GM19035 (cell line): ENCODE data around the gene CGN.
A peak's percentile ranks its signal among the peaks of the same experiment; 100 is the strongest.

Experiments used
- ATAC-seq: cut with Tn5 transposase; IDR thresholded peaks from one replicate; pipeline ENCODE4 v1.9.1; 2021; ENCODE audit not compliant: unreplicated experiment

Gene CGN, protein sequence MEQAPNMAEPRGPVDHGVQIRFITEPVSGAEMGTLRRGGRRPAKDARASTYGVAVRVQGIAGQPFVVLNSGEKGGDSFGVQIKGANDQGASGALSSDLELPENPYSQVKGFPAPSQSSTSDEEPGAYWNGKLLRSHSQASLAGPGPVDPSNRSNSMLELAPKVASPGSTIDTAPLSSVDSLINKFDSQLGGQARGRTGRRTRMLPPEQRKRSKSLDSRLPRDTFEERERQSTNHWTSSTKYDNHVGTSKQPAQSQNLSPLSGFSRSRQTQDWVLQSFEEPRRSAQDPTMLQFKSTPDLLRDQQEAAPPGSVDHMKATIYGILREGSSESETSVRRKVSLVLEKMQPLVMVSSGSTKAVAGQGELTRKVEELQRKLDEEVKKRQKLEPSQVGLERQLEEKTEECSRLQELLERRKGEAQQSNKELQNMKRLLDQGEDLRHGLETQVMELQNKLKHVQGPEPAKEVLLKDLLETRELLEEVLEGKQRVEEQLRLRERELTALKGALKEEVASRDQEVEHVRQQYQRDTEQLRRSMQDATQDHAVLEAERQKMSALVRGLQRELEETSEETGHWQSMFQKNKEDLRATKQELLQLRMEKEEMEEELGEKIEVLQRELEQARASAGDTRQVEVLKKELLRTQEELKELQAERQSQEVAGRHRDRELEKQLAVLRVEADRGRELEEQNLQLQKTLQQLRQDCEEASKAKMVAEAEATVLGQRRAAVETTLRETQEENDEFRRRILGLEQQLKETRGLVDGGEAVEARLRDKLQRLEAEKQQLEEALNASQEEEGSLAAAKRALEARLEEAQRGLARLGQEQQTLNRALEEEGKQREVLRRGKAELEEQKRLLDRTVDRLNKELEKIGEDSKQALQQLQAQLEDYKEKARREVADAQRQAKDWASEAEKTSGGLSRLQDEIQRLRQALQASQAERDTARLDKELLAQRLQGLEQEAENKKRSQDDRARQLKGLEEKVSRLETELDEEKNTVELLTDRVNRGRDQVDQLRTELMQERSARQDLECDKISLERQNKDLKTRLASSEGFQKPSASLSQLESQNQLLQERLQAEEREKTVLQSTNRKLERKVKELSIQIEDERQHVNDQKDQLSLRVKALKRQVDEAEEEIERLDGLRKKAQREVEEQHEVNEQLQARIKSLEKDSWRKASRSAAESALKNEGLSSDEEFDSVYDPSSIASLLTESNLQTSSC

GRCh38 chr1:151510957-151511635, at the start of gene CGN:
TSS of gene CGN (plus strand) at chr1:151511387. CDS start at chr1:151518520, 7,133 bp downstream.
- peak; percentile 86 for ATAC-seq

DNA sequence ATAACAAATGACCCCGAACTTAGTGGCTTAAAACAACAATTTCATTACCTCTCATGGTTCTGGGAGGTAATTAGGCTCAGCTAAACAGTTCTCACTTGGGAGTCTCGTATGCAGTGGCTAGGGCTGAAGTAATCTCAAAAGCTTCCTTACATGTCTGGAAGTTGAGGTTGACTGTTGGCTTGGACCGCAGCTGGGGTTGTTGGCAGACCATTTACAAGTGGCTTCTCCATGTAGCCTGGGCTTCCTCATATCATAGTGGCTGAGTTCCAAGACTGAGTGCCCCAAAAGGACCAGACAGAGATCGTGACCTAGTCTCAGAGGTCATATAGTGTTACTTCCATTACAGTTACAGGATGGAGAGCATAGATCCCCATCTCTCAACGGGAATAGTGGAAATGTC, 49.5 kb upstream of the CGN start:
- ATAC-seq: no peak

DNA sequence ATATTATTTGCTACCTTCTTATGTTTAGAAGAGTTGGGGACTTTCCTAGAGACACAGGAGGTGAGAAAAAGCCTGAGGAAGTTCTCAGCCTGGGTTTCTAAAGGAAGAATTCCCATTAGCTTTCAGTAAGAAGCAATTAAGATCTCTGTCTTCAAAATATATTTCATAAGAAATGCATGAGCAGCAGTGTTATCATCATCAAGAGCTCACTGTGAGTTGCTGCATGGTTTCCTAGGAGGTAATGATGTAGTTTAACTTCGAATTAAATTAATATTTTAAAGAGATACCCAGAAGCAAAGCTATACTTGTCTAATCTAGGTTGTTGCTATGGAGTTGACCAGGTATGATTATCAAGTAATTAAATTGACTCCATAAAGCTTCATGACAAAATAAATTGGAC, 46.2 kb upstream of the CGN start:
- ATAC-seq: no peak

DNA sequence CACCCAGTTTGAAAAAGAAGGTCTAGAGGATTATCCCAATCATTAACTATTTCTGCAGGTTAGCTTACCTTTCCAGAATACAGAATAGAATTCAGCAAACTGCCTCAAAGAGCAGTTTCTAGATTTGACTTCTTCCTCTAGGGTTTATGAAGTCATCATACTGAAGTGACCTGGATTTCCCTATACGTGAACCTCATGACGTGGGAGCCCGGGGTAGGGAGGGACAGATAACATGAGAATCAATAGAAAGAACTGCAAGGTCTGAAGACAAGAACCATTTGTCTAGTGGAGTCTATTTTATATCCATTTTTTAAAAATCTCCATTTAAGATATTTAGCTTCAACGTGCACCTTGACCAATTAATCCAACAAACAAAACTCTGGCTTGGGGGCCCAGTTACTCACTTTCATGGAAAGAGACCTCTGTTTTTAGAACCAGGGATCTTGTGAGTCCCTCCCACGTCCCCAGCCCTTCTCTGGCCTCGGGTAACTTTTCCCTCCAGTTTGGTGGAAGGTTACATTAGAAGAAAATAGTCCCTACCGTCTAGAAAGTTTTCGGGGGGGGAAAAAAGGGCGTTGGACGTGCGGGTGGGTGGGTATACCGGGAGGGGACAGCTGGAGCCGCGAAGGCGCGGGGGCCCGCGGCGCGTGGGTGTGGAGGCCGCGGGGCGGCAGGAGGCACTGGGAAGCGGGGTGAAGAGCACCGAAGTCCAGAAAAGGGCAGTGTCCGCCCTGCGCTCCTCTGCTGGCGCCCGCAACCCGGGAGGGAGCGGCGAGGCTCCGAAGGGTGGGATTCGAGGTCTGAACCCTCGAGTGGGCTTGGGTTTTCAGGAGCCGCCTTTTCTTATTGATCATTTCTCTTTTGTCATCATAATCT, 38.1 kb upstream of the CGN start:
- ATAC-seq: no peak

DNA sequence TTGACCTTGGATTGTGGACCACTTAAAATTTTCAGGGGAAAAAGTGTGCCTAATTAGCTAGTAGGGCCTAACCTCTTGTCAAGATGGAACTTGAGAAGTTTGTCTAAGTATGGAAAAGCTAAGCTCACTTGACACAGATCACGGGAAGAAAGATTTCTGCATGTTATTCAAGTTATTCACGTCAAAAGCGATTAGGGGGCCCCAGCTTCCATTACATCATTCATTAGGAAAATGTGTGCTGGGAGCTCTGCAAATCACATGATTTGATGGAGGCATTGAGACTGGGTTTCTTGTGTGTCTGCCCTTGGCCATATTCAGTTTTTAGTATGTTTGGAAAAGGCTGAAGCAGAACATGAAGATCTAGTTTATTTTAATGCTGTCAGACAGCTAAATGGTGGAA, 36.4 kb upstream of the CGN start:
- ATAC-seq: no peak

DNA sequence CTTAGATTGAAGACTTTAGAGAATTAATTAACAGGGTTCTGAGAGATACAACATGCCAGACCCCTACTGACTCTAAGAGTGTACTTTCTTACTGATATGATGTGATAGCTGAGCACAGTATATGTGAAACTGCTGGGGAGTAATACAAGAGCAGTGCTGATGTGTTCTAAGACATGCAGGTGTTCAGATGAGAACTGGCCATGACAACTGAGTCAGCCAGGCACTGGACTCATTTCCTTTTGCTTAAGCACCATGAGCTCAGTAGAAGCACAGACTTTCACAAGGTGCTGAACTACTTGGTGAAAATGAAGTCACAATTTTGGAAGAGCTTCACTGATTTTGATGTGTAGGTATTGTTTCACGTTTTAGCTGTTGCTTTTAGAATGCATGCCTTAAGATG, 36.0 kb upstream of the CGN start:
- peak; percentile 81 for ATAC-seq

DNA sequence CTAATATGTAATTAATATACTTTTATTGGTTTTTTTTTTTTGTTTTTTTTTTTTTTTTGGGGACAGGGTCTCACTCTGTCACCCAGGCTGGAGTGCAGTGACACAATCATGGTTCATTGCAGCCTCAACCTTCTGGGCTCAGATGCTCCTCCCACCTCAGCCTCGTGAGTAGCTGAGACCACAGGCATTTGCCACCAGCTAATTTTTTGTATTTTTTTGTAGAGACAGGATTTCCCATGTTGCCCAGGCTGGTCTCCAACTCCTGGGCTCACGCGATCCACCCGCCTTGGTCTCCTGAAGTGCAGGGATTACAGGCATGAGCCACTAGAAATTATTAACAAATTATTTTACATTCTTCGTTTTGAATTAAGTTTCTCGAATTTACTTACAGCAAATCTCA, 35.1 kb upstream of the CGN start:
- ATAC-seq: no peak

GRCh38 chr1:151477066-151477465, 34.1 kb upstream of the CGN start:
- no peak for ATAC-seq

- no peak for ATAC-seq
Observed at GRCh38 chr1:151478140-151478812, 32.9 kb upstream of the CGN start.

DNA sequence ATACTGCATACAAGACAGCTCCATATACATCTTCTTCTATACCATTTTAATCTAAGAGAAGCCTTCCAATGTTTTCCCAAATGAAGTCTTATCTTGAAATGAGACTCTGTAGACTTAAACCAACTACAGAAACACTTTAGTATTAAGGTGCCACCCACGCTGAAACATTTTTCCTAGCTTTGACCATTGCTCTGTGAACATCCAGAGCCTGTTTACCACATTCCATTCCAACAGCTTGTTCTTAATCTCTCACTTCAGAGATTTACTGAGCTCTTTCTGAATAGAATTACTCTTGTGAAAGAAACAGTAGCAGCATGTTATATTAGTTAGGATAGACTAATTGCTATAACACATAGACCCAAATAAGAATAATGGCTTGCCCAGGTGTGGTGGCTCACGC, 32.3 kb upstream of the CGN start:
- no peak for ATAC-seq

DNA sequence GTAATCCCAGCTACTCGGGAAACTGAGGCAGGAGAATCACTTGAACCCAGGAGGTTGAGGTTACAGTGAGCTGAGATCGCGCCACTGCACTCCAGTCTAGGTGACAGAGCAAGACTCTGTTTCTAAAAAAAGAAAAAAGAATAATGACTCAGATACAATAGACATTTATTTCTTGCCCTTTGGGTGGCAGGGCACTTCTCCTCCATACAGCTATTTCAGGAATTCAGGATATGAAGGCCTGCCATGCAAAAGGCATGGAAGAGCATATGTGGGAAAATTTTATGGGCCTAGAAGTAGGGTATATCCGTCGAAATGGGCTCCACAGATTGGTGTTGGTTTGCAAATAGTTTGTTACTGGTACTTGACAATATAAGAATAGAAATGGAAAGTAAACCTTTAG, 31.7 kb upstream of the CGN start:
- no peak for ATAC-seq

DNA sequence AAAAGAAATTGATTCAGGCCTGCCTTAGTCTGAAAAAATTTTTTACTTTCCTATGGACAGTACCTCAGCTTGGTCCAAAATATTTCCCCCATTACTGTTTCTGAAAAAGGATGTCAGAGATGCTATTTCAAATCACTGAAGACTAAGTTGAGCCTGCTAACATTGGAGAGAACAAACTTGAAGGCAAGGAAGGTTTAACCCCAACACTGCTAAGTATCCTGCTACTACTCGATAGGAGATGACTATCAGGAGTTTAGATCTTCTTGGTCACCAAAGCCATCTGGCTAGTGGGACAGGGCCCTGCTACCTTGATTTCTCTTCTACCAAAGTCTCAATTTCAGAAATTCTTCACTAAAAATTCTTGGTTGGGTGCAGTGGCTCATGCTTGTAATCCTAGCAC, 29.2 kb upstream of the CGN start:
- ATAC-seq: no peak

DNA sequence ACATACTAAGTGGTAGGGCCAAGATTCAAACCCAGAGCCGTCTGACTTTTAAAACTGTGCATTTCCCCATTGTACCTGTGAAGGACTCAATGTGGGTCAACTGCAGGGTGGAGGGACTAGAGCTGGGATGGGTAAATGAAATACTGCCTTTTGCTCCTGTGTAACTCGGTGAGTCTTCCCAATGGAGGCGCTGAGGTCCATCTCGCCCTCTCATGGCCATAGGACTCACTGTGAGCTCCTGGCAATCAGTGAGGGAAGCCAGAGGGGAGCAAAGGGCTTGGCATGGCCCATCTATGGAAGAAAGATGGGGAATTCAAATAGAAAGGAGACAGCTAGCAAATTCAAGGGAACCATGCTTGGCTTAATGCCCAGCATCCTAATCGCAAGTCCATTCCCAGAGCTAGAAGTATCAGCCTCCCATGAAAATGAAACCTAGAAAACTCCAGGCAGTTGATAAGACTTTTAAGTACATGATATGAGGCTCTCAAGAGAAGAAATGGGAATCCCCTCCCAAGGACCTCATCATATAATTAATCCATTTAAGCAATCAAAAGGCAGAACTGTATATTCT, 25.4 kb upstream of the CGN start:
- no peak for ATAC-seq

GRCh38 chr1:151486557-151486956, 24.6 kb upstream of the CGN start:
- ATAC-seq: no peak

DNA sequence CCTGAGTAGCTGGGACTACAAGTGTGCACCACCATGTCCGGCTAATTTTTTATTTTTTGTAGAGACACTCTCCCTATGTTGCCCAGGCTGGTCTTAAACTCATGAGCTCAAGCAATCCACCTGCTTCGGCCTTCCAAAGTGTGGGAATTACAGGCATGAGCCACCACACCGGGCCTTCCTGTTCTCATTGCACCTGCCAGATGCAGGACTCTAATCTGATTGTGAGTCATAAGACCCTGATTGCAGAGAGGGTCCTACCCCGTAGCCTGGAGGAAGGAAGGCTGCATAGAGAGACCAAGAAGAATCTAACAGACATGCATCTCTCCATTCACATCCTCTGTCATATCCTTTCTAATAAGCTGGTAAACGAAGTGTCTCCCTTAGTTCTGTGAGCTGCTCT, 19.5 kb upstream of the CGN start:
- no peak for ATAC-seq

GRCh38 chr1:151492120-151492519, 19.1 kb upstream of the CGN start:
- ATAC-seq: no peak

GRCh38 chr1:151493042-151493441, 18.1 kb upstream of the CGN start:
- no peak for ATAC-seq

GRCh38 chr1:151494741-151495281, 16.4 kb upstream of the CGN start:
- no peak for ATAC-seq

- ATAC-seq: no peak
Observed at GRCh38 chr1:151495316-151495715, 15.9 kb upstream of the CGN start.
